Esophagus muscularis mucosa (tissue), 3 donors: ENCODE measurements around the gene ZNF438.

ENCODE experiments used
- CTCF ChIP-seq, 3 experiments: fragments of 200-600 bp in 2 of 3; fragments of 450-650 bp in 1 of 3; sonication (generic) in 2 of 3; IDR thresholded peaks; one replicate each; pipeline ENCODE4 v1.5.1; 2017 to 2019; ENCODE audit warnings: antibody characterized with exemption in 3 of 3, mild to moderate bottlenecking in 2 of 3, moderate library complexity in 1 of 3
- POLR2A ChIP-seq: fragments of 450-650 bp; IDR thresholded peaks from one replicate; pipeline ENCODE4 v1.6.1; 2017; ENCODE audit warnings: antibody characterized with exemption, moderate library complexity, mild to moderate bottlenecking, low read depth

GRCh38 chr10:30811276-30812017 lies 220.2 kb downstream of the ZNF438 start:
- TF ChIP-seq CTCF (IDR thresholded peaks at IDR 0.05) (no peak), POLR2A (no peak)
